GM19395 (cell line): ENCODE measurements around the gene ZNF804A.

Experiments
- ATAC-seq: cut with Tn5 transposase; IDR thresholded peaks from one replicate; pipeline ENCODE4 v1.9.1; 2021; ENCODE audit warnings: mild to moderate bottlenecking, moderate library complexity; ENCODE audit not compliant: unreplicated experiment

ZNF804A gene

DNA sequence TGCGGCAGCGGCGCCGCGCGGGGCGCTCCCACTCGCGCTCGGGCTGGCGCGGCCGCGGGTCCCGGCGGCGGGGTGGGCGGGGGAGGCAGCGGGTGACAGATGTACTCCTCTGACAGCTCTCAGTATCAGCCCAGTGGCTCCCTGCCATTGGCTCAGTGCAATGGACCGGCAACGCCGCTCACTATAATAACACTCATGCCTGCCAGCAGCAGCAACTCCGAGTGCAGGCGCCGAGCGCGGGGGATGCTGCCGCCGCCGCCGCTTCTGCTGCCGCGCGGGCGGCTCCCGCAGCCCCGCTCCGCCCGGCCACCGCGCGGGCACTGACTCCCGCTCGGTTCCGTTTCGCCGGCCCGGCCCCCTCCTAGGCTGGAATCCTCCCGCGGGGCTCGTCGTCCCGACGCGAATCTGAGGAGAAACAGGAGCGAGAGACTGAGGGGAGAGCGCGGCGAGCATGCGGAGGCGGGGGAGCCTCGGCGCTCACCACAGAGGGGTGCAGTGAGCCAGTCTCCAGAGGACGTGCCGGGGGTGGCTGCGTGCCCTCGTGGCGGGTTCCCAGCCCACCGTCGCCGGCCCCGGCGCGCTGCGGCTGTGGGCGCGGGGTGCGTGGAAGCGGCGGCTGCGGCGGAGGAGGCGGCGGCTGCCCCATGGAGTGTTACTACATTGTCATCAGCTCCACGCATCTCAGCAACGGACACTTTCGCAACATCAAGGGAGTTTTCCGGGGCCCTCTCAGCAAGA, at the start of gene ZNF804A:
ZNF804A (plus strand) TSS at position 214 of the 738 bp plus-strand sequence; CDS start at position 645, 431 bp downstream.
- peak; percentile 81 for ATAC-seq

DNA sequence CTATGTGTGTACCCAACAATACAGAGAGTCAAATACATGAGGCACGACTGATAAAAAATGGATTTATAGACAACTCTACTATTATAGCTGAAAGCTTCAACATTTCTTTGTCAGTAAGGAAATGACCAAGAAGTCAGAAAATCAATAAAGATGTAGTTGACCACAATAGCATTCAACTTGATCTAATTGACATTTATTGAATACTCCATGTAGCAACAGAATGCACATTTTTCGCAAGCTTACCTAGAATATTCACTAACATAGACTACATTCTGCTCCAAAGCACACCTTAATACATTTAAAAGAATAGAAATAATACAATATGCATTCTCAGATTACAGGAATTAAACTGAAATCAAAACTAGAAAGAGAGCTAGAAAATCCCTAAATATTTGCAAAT, 49.2 kb upstream of the ZNF804A start:
- no peak for ATAC-seq

DNA sequence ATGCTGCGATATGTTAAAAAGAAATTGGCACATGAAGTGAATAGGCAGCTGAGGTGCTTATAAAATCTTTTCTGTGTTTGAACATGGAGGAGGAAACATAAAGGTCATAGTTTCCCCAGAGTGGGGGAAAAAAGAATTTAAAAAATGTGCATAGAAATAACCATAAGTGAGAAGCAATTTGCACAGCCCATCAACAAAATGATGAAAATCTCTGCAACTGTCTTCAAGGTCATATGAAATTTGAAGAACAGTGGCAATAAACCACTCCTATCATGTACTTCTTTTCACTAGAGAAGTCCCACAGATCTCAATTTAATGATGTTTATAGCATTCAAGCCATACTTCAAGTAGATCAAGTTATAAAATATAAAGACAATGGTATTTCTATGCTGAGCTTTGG, 46.7 kb upstream of the ZNF804A start:
- ATAC-seq = no peak

DNA sequence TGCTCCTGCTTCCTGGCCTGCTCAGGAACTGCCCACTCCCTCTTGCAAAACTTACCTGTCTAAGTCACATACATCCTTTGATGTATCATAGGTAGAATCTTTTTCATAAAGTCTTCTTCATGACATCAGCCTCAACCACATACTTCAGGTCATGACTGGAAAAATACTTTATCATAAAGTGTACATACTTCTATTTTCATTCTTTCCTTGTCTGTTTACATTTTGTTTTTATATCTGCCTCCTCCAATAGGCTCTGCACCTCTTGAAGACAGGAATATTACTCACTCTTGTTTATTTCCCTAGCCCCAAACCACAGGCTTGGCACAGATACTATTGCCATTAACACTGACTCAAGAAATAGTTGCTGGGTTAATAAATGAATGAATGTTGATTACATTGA, 43.6 kb upstream of the ZNF804A start:
- no peak for ATAC-seq

DNA sequence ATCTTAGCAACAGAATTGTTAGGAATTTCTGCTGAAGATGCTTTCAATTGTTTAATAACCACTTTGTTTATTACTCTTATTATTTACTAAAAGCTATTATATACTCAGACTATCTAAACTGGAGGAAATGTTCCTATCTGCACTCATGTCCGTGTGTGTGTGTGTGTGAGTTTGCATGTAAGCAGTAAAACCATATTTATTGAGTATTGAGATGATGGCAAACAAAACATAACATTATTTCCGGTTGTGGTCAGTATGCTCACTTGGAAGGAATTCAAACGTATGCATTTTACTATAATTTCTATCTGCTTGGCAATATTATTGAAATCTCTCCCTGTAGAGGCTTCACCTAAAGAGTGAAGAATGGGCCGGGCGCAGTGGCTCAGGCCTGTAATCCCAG, 43.0 kb upstream of the ZNF804A start:
- ATAC-seq = no peak

DNA sequence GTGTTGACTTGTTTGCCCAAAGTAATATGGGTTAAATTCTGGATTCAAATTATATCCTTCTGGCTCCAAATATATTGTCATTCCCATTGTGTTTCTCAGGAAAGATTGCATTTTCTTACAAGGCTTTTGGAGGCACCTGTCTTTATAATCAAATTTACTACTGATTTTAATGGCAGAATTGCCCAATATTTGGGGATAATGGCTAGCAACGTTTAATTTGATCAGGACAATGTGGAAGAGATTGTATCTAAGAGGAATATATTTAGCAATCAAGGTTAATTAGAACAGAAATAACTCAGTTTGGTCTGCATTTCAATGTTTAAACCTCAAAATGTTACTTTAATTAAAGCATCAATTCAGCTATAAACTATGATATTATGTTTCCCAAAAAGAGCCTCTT, 41.7 kb upstream of the ZNF804A start:
- ATAC-seq = no peak

DNA sequence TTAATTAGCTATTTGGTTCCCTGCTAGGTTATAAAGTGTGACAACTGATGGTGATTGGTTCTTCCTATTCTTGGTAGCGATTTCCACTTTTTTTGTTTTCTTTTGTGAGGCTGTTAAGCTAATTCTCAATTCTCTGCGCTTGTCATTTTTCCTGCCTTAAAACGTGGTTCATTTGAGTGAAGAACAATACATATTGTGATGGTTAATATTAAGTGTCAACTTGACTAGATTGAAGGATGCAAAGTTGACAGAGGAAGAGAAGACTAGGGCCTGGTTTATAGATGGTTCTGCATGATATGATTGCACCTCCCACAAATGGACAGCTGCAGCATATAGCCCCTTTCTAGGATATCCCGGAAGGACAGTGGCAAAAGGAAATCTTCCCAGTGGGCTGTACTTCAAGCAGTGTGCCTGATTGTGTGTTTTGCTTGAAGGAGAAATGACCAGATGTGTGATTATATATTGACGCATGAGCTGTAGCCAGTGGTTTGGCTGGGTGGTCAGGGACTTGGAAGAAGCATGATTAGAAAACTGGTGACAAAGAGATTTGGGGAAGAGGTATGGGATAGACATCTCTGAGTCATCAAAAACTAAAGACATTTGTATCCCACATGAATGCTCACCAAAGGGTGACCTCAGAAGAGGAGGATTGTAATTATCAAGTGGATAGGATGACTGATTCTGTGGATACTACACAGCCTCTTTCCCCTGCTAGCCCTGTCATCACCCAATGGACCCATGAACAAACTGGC, 39.4 kb upstream of the ZNF804A start:
- no peak for ATAC-seq

DNA sequence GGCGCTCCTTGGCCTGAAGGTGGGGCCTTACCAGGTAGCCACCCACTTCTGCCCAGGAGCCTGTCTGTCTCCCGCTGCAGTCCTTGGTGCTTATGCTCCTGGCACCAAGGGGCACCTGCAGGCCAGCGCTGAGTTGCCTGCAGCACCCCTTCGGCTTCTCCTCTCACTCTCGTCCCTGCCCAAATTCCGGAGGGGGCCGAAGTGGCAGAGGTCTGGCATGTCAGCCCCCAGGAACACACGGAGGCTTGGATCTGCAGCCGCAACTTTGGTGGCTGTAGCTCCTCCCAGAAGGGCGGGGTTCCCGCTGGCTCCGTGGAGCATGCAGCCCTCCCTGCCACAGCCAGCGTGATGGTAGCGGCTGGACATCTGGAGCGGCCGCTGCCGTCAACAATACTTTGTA, 37.7 kb upstream of the ZNF804A start:
- no peak for ATAC-seq

DNA sequence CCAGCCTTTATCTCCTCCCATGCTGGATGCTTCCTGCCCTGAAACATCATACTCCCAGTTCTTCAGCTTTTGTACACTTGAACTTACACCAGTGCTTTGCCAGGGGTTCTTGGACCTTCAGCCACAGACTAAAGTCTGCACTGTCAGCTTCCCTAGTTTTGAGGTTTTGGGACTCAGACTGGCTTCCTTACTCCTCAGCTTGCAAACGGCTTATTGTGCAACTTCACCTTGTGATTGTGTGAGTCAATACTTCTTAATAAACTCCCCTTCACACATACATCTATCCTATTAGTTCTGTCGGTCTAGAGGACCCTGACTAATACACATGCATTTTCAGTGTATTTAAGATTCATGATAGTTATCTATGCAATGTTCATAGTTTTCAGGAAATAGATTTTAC, 35.8 kb upstream of the ZNF804A start:
- no peak for ATAC-seq

DNA sequence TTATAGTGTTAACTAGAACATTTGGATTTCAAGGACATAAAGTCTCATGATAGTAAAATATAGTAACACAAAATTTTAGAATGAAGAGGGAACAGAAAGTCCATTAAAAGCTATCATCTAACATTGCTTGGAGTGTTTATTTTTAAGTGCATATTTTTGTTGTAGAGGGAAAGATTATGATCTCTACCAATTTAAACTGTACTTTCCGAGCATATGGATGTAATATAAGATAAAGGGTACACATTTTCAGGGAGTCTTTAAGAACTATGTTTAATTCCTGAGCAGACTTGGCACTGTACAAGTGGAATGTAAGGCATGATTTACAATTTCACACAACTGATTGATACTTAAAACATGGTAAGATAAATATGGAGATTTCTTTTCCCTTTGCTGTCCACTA, 34.2 kb upstream of the ZNF804A start:
- no peak for ATAC-seq

DNA sequence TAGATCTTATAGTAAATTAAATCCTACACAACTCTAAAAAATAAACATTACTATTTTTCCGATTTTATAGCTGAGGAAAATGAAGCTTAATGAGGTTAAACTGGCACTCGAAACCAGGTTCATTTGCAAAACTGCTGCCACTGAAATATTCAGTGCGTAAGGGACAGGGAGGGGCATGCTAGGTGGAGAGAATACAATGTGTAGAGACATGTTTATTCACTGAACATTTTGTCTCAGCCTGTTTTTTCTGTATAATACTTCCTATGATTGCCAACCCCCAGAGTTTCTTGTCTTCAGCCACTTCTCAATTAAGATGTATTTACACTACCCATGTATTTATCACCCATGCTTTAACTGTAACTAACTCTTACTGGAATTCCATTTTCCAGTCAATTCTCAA, 31.6 kb upstream of the ZNF804A start:
- no peak for ATAC-seq

DNA sequence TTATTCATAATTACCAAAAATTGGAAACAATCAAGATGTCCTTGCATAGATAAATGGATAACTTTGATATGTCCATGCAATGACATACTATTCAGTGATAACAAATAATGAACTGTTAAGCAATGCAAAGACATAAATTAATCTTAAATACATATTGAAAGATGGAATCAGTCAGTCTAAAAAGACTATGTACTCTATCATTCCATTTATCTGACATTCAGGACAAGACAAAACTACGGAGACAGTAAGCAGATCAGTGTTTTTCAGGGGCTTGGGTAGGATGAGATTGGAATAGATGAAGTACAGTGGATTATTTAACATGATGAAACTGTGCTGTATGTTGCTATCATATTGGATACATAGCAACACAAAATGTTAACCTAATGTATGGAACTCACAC, 21.3 kb upstream of the ZNF804A start:
- ATAC-seq = no peak

DNA sequence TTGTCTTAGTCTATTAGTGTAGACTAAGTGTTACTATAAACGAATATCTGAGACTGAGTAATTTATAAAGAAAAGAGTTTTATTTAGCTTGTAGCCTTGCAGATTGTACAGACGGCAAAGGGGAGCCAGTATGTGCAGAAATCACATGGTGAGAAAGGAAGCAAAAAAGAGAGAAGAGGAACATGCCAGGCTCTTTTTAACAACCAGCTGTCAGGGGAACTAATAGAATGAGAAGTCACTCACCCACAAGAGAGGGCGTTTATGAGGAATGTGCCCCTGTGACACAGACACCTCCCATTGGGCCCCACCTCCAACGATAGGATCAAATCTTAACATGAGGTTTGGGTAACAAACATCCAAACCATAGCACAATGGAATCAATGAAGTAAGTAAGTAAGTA, 20.6 kb upstream of the ZNF804A start:
- no peak for ATAC-seq

DNA sequence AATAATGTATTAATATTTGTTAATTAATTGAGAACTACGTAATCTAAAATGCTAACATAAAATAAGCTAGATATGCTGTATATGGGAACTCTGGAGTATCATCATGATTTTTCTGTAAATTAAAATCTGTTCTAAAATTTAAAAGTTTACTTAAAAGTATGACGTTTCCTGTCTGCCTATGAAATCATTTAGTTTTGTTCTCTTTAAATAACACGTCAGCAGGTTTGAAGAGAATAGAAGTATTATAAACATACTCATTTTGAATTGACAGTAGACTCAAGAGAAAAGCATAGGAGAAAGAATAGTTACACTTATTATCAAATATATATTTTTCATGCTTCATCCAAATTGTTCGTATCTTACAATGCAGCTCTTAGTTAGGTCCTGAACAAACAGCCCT, 19.1 kb upstream of the ZNF804A start:
- ATAC-seq = no peak

DNA sequence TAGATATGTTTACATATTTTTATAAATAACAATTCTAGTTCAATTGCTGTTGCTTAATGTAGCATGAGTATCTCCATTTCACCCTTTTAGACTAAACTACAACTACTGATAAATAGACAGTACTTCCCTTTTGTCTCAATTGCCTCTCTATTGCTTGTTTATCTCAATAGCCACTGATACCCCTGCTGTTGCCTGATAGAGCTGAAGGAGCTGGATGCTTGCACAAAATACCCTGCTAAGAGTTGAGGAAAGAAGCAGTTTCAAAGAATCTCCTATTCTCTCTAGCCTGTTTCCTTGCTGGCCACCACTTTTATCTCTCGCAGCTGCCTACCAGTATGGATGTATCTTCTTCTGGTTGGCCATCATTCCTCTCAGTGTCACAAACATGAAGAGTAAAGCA, 16.9 kb upstream of the ZNF804A start:
- no peak for ATAC-seq

DNA sequence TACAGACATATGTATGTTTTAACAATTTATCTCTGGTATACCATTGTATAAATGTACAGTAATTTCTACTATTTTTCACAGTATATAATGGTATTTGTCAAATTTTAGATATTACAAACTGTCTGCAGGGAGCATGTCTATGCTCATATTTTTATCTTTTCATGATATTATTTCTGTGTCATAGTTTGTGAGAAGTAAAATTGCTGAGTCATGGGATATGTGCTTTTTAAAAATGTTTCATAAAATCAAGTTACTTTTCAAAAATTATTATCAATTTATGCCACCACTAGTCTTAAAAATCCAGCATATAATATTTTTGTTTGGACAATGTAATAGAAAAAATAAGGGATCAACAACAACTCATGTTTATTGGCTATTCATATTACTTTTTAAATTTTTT, 9.1 kb upstream of the ZNF804A start:
- no peak for ATAC-seq

DNA sequence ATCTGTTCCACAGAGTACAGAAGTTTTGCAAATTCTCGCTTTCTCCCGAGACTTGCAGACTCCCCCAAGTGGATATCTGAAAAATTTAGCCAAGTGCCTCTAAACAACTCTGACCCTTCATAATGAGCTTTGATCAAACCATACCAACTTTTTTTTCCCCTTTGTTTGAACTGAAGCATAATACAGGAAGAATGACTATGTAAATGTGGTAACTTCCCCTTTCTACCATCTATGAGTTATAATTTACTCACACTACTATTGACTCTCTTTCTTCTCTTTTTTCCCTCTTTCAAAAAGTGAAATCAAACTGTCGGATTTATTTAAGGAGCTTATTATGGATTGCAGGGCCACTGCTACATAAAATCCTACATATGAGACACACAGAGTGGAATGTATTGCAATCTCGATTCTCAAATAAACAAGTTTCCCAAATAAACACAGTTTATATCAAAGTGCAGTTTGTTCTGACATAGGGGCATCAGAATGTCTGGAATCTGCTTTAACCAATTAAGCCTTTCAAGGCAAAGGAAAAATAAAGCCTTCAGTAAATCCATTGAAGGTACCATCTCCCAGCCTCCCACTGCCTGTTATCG, 1.4 kb upstream of the ZNF804A start:
- ATAC-seq = peak; percentile 23

DNA sequence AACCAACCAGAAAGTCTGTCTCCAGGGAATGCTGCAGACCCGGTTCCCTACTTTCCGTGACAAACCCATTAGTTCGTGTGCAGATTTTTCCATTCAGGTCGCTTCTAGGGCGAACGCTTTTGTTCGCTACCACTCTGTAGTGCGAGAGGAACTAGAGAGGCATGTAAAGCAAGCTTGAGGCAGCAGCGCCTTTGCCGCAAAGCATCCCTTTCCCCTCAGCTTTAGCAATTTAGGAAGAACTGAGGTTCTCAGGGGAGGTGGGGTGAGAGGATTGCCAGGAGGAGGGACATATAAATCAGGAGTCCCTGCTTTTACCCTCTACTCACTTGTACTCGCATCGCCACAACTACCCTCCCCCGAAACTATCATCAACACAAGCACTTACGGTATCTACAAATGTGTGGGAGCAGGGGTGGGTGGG, 748 bp upstream of the ZNF804A start:
- peak; percentile 27 for ATAC-seq

DNA sequence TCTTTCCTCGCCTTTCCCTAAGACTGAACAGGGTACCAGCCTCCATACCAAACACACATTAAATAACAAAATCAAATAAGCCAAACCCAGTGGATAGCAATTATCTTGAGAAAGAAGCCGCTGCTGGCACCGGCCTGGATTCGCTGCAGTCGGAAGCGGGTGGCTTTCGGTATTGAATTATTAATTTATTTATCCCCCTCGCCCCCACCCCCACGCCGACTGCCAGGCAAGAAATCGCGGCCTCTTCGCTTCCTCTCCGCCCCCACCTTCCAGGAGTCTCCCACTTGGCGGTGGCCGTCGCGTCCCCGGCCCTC, 370 bp upstream of the ZNF804A start:
- ATAC-seq = peak; percentile 21

DNA sequence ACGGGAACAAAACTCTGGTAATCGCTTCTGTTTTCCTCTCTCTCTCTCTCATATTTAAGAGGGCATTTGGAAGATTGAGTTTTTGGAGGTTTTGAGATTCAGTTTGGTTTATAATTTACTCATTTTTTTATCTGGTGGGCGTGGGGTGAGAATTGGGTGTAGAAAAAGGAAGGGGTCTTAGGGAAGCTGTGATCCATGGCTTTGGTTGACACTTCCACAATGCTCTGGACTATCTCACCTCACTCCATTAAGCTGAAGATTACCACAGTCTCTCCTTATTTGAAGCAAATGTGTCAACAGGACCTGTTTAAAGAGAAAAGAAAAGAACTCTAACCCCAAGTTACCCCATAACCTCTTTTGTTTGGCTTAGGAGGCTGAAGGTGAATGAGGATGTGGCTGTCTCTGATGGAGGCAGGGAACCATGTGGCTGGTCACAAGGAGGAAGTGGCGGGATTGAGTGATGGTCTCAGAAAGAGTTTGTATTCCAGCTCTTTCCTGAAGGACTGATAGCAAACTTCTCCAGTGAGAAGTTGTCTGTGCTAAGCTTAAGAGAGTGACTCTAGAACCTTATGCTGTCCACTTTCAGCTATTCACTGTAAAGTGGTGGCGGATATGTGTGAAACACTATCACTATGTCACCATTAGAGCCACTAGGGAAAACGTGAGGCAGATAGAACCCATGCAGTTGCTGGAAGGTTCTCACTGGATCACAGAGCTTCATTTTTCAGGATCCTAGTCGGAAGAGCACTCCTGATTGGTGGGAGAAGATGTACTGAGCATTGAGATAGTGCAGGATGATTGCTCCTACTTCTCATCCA, 934 bp downstream of the ZNF804A start:
- ATAC-seq = peak; percentile 33

DNA sequence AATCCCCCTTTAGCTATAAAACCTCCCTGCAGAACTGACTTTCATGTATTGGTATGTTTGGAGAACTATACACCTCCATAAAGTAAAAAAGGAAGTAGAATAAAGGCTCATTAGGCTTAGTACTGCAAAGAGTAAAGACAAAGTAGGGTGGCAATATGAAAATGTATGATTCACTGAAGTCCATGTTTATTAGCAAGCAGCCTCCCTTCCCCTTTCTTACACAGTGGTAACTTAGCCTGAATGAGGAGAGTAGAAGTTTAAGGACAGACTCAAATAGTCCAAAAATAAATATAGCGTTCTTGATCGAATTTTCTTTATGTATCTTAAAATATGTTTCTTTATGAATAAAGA, 1.5 kb downstream of the ZNF804A start:
- no peak for ATAC-seq

DNA sequence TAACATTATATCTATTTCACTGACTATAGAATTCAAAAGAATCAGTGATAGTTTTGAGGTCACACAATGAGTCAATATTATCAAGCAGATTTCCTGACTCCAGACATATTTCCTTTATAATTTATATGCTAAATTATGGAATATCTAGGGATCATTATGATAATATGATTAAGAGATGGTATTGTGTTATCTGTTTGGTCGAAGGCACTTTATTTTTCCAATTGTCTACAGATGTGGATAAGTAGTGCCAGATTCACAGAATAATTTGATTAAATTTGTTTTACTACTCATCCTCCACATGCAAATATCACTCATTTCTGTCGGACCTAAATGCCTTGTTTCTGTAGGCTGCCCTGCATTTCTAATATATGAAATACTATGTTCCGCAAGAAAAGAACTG, 4.4 kb downstream of the ZNF804A start:
- no peak for ATAC-seq
